HG03558 (cell line): ENCODE measurements around the gene ANO1.

Source experiments
- ATAC-seq: cut with Tn5 transposase; IDR thresholded peaks from one replicate; pipeline ENCODE4 v1.9.1; 2021; ENCODE audit warnings: moderate number of reproducible peaks; ENCODE audit not compliant: unreplicated experiment; ENCODE audit errors: extremely low read depth

The ANO1 gene

DNA sequence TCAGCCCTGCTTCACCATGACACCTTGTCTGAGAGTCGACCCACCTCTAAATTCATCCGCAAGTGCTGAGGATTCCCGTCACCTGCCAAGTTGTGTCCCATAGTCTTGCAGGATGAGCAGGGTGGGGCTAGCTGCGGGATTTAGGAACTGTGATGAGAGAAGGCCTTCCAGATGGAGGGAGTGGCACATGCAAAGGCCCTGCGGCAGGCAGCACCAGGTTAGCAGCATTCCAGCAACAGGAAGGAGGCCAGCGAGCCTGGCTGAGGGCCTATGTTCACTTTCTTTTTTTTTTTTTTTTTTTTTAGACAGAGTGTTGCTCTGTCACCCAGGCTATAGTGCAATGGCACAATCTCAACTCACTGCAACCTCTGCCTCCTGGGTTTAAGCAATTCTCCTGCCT lies 31.8 kb downstream of the ANO1 start:
- no peak for ATAC-seq

DNA sequence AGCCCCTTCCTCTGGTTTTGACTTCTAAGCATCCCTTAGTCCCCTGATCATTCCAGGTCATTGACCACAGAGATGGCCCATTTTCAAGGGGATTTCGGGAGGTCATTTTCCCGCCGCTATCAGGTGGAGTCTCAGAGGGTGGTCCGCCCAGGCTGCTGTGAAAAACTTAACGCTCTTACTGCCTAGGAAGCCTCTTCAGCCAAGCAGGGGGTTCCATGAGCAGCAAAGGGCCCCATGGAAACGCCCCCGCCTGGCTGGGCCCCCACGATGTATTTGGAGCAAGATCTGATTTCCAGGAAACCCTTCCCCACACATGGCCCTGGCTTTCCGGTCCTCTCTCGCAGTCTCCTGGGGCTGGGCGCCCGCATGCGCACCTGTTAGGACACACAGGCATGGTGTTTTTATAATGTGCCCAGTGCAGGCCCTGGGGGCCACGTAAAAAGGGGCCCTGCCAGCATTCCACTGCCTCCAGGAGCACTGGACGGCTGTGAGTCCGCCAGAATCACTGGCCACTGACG lies 32.5 kb downstream of the ANO1 start:
- no peak for ATAC-seq

DNA sequence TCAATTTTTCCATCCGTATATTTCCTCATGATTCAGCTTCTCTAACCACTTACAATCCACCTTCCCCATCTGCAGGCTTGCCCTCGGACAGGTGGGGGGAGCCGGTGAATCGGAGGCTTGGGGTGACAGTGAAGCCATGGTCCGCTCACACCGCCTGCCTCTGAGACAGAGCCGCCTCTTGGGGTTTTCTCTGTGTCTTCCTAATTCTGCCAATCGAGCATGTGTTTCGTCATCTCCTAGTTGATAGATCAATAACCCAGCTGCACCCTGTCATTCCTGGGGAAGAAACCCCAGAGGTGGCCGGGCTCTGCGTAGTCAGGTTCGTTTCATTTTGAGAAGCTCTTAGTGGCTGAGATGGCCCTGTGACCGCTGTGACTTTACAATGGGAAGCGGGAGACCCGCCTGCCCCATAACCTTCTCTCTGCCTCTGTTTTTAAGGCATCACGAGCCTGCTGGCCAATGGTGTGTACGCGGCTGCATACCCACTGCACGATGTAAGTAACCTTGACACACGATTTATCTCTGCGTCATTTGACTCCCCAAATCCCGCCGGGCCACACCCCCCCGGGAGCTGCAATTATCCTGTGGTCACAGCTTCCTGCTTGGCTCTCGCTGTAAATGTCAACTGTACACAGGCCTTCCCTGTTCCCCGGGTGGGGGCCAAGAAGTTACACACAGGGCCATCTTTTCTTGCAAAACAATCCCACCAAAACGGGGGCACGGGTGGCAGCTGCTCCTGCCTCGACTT lies 33.3 kb downstream of the ANO1 start:
- no peak for ATAC-seq

DNA sequence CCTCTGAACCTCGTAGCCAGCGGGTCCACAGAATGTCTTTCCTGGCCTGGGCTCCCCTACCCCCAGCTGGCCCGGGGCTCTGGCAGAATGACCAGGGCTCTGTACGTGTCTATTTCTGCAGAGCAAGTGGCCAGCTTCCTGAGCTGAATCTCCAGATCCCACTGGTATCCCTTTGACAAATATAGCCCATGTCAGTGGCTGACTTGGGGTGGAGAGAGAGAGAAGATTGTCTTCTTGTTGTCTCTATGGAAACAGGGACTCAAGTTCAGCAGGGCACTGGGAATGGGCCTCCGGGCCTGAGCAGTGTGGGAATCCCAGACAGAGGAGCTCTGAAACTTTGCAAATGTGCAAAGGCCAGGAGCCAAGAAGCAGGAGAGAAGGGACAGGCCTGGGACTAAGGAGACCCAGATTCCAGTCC lies 33.9 kb downstream of the ANO1 start:
- ATAC-seq, result no peak

DNA sequence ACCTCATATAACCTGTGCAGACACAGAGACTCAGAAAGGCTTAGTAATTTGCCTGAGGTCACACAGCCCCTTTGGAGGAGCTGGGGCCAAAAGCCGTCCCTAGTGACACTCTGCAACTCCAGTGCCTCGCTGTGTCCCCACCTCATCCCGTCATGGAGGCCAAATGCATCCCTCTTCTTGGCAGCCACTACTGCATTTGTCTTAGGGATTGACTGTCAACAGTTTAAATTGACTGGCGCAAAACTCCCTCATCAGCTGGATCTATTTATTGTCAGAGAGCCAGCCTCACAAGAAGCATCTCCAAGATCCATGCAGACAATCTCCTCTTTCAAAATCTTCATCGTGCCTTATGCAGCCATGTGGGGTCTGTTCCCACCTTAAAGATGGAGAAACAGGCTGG lies 35.7 kb downstream of the ANO1 start:
- no peak for ATAC-seq

DNA sequence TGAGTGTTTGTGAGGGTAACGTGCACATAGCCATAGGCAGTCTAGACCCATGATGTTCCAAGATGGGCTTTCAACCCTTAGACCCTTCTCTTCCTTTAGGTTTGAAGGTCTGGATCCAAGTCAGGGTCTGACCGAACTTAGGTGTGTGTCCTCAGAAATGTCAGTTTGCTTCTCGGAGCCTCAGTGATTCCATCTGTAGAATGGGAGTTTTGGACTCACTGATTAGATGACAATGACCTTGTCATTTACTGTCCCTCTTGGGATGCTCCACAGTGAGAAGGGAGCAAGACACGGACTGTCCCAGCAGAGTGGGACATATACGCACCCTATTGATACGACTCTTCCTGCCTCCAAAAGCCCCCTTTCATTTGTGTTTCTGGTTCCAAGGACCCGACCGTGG lies 37.7 kb downstream of the ANO1 start:
- ATAC-seq, result no peak

DNA sequence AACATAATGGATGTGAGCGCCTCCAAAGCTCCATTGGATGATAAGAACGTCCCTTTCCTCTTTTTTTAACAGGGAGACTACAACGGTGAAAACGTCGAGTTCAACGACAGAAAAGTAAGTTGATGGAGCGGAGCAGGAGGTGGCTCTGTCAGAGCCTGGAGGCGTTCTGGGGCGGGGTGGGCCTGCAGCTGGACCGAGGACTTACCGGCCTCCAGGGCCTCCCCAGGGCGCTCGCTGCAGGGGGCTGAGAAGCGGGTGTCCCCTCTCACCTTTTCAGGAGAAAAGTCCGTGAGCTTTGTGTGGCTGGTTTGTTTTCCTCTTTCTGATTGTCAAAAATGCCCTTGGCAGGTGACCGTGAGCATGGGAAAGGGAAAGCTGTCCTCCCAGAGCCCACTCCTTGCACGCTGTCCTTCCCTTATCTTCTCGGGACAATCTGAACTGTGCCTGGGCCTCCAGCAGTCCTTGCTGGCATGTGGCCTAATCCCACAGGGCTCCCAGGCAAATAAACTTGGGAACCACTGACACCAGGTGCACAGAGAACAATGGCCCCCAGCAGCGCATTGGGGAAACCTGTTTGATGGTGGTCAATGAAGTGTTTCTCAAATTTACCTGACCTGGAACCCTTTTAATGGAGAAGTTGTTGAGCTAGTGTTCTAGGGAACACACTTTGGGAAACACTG lies 38.4 kb downstream of the ANO1 start:
- ATAC-seq, result no peak

DNA sequence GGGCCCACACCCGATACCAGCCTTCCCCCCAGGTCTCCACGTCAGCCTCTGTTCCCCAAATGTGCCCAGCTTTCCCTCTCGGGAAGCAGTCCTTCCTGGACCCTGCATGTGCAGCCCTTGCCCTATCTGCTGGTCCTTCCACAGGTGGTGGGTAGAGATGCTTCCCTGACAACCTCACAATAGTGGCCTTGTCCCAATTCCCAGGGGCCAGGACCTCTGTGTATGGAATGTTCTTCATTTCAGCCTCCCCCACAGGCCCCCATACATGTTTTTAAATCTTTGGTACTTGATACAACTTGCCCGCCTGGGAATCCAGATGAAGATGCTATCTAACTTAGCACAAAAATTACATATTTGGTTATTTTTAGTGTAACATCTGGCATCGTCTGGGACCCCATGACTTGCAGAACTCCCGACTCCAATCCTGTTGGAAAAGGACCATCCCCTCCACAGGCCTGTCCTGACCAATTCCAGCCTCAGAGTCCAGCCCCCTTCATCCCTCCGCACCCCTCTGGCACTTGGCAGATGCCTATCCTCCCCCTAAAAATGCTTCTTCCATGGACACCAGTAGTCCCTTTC lies 39.5 kb downstream of the ANO1 start:
- no peak for ATAC-seq

DNA sequence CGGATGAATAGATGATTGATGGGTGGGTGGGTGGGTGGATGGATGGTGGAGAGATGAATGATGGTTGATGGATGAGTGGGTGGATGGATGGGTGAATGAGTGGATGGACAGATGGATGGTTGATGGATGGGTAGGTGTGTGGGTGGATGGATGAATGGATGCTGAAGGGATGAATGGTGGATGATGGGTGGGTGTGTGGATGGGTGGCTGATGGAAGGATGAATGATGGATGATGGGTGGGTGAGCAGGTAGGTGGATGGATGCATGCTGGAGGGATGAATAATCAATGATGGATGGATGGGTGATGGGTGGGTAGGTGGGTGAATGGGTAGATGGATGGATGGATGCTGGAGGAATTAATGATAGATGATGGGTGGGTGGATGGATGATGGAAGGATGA lies 40.5 kb downstream of the ANO1 start:
- ATAC-seq, result no peak

DNA sequence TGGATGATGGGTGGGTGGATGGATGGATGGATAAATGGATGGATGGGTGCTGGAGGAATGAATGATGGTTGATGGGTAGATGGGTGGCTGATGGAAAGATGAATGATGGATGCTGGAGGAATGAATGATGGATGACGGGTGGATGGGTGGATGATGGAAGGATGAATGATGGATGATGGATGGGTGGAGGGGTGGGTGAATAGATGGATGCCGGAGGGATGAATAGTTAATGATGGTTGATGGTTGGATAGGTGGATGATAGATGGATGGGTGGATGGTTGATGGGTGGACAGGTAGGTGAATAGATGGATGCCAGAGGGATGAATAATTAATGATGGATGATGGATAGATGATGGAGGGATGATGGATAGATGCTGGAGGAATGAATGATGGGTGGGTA lies 41.4 kb downstream of the ANO1 start:
- ATAC-seq, result no peak

DNA sequence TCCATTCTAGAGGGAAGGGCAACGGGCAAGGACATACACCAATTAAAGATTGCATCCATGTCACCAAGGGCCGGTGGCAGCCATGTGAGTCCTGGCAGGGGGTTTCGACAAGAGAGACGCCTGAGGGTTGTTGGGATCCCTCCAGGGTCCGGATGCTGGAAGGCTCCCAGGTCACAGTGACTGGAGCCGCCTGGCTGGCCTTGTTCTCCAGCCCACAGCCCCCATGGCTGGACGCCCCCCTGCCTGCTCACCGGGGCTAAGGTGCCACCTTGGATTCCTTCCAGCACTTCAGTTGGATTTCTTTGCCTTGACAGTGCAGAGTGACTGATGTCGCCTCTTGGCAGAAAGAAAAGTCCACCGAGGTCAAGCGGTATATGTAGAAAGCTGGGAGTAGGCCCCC lies 42.6 kb downstream of the ANO1 start:
- no peak for ATAC-seq

DNA sequence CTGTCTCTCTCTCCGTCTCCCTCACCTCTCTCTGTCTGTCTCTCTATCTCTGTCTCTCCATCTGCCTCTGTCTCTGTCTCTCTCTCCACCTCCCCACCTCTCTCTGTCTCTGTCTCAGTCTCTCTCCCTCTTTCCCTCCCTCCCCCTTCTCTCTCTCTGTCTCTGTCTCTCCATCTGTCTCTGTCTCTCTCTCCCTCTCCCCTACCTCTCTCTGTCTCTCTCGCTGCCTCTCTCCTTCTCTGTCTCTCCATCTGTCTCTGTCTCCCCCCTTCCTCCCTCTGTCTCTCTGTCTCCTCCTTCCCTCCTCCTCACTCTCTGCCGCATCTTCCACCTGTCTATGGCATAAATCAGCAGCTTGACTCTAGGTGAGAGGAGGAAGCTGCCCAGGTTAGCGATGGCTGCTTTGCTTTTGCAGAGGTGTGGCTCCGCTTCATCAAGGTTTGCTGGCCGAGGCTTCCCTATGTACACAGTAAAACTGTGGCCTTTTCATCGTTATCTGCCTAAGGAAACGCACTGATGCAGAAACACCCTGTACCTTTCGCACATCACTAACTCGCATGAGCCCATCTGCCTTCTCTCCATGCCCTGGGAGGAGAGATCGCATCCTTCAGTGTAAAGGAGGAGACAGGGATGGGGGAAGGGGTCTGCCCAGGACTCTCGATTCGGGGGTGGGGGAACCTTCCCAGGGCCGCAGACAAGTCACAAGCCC lies 44.5 kb downstream of the ANO1 start:
- no peak for ATAC-seq

DNA sequence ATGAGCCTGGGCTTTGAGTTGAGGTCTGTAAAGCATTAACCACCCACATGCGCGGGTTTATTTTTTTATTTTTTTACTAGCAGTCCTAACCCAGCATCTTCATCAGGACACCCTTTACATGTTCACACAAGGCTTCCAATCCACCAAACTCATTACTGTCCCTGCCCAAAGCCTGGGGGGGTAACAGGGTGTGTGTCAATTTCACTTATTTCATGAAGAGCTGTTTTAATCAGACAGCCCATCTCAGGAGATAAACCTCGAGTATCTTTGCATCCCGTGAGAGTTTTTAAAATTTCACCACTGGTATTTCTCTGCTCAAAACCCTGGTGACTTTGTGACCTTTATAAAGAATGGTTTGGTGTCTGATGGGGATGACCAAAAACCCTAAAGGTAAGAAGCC lies 45.6 kb downstream of the ANO1 start:
- no peak for ATAC-seq

DNA sequence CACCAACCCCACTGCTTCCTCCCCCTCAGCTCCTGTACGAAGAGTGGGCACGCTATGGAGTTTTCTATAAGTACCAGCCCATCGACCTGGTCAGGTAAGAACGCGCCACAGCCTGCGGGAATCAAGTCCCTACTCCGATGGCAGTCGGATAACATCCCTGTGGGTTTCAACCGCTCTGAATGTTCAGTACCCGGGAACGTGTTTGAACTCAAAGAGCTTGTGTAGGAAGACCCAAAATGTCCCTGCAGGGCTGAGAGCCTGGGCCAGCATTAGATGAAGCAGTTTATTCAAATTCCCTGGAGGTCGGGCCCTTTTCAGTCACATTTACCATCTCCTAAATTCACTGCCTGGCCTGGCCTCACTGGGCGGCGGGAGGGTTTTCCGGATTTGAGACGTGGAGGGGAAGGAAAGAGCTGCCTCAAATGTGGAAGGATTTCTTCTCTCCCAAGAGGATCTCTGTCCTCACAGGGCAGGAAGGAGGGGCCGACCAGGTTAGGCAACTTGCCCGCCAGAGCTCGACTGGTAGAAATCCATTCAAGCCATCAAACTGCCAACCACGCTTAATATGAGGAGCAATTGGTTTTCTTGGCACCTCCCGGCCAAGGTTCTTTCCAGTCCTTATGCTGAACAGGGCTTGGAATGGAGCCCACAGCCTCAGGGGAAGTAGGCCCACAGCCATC lies 46.3 kb downstream of the ANO1 start:
- ATAC-seq, result no peak

DNA sequence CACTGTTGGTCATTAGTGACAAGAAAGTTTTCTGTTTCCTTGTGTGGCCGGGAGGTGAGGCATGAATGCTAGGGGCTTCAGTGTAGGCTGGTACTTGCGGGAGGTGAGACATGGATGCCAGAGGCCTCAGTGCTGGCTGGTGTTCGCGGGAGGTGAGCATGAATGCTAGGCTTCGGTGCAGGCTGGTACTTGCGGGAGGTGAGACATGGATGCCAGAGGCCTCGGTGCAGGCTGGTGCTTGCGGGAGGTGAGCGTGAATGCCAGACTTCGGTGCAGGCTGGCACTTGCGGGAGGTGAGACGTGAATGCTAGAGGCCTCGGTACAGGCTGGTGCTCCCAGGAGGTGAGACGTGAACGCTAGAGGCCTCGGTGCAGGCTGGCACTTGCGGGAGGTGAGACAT lies 48.4 kb downstream of the ANO1 start:
- ATAC-seq, result no peak

DNA sequence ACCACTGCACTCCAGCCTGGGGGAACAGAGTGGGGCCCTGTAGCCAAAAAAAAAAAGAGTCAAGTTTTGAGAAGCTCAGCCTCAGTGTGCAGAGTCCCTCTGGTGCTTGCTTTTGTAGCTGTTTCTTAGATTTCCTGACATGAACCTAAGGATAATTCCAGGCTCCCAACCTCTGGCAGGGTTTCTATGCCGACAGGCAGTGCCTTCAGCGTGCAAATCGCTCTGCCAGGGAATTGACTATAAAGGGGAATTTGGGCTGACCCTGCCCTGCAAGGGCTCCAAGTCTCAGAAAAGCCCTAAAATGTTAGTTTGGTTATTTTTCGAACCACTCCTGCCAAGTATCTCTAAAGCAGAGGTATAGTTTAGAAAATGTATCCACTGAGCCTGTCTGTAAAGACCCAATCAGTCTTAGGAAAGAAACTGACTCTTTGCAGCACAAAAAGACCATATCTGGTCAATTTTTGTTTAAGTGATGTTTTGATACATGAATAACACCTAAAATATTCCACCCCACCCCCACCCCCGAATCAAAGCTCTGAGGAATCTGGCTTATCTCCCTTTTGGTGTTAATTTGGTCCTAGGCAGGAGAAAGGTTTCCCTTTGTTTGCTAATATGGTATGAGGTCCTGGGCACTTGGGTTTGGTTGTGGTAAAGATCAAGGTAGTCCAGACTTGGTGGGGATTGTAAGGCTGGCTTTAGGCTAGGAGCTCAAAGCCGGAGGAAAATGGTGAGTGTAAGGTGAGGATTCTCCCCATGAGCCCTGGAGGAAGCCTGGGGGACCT lies 49.7 kb downstream of the ANO1 start:
- no peak for ATAC-seq

DNA sequence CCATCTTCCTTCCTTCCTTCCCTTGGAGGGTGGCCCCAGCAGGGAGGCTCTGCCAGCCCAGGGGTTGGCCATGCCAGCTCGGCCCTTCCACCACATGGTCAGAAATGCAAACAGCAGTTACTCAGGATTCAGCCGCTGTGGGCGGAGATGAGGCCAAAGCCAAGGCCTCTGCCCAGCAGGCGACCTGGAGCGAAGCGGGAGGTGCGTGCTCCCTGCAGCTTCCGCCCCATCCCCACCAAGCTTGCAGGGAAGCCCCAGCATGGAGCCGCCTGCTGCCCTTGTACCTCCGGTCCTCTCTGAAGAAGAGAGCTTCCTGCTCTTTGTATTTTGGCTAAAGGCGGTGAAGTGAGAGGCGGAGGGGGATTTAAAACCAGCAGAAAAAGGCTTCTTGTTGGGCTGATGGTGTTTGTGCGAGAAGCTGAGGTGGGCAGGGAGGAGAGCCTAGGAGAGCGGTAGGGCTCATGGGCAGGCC lies 50.4 kb downstream of the ANO1 start:
- ATAC-seq, result no peak

DNA sequence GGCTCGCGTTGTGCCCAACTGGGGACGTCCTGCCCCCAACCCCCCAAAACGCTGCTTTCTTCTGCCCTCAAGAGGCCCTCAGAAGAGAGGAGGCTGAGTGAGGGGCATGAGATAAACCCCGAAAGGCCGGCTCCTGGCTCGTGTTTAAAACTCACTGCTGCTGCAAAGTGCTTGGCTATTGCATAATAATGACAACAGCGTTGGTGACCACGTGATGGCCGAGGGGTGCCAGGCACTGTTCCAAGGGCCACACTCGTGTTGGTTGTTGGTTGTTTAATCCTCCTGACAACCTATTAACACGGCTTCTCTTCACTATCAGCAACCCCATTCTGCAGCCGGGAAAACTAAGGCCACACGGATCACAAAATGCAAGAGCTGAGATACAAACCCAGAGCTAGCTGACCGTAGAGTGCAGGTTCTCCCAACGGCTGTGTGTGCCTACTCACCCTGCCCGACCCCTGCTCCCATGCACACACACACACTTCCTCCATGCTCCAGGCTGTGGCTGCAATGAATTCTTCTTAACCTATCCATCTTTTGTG lies 51.0 kb downstream of the ANO1 start:
- ATAC-seq, result no peak

DNA sequence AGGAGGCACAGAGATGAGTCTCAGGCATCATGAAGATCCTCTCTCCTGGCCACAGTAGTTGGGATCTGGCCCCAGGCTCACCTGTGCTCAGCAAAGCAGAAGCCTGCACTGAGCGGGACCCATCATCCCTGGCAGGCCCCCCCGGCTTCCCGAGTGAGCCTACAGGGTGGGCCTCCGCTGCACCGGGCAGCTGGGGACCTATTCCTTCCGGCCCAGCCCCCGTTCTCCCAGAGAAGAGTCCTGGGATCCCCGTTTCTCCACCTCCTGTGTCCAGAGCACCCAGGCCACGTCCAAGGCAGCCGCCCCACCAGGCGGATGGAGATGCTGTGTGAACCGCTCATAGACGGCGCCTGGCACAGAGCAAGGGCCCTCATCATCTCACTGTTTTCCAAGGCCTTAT lies 52.5 kb downstream of the ANO1 start:
- no peak for ATAC-seq
